ENCODE data around the gene ATP11C. TPM values are rescaled to one million over a fixed set of nuclear protein-coding genes. Genes with fewer than 3 reads are reported as not detected.
"Not testable (repeated sequence)": the region's sequence is repeated elsewhere in the genome, so short reads cannot be mapped to it uniquely, and the experiment has no call there.

Gene ATP11C
- total RNA-seq, 4 donors from 2014 or later: 3.6 to 8.6 (median 7.0) TPM

DNA sequence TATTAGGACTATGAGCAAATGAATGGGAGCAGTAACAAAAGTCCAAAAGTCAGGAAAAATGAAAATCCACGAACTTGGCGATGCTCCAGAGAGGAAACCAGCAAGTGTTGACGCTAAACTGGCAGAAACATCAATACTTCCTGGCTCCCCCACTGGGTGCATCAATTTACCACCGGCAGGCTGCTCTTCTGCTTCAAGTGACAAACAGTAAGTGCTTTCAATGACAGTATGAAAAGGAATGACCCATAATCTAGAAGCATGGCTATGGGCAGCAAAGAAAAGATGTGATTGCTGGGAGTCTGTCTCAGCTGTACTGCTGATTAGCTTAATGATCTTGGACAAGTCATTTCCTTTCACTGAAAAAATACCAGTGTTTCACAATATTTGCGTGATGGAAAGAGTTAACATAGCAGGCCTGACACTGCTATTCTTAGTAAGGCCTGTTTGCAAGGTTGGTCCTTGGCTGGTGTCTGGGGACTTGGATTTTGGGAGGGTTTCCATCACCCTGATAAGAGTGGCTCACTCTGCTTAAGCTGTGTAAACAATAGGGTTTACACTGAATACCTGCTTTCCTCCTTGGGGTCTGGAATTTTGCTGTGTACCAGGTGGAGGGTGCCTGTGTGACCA, 8.7 kb downstream of the ATP11C start:
- Histone ChIP-seq H3K4me3 (no peak overlapping the region), H3K27me3 (no peaks in the 10 kb centered on the region), H3K27ac (no peak overlapping the region), H3K4me1 (no peaks in the 10 kb centered on the region), H3K36me3 (no peaks in the 10 kb centered on the region), H3K9me3 (no peaks in the 10 kb centered on the region)
- no peak for ATAC-seq
- in situ Hi-C loops (cut with MboI; ENCODE audit: low sequenced_read_pairs in 4 of 4): no loop called here
- DNase-seq: no peak
- TF ChIP-seq, protein P1, sequence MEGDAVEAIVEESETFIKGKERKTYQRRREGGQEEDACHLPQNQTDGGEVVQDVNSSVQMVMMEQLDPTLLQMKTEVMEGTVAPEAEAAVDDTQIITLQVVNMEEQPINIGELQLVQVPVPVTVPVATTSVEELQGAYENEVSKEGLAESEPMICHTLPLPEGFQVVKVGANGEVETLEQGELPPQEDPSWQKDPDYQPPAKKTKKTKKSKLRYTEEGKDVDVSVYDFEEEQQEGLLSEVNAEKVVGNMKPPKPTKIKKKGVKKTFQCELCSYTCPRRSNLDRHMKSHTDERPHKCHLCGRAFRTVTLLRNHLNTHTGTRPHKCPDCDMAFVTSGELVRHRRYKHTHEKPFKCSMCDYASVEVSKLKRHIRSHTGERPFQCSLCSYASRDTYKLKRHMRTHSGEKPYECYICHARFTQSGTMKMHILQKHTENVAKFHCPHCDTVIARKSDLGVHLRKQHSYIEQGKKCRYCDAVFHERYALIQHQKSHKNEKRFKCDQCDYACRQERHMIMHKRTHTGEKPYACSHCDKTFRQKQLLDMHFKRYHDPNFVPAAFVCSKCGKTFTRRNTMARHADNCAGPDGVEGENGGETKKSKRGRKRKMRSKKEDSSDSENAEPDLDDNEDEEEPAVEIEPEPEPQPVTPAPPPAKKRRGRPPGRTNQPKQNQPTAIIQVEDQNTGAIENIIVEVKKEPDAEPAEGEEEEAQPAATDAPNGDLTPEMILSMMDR (IDR thresholded peaks at IDR 0.05 in 4 of 5, conservative IDR thresholded peaks at IDR 0.05 in 1 of 5): no peak
- no peak for TF ChIP-seq POLR2A (IDR thresholded peaks at IDR 0.05)
- intact Hi-C loops (cut with DNase I; ENCODE audit: low total_unique reads): no loop called here

DNA sequence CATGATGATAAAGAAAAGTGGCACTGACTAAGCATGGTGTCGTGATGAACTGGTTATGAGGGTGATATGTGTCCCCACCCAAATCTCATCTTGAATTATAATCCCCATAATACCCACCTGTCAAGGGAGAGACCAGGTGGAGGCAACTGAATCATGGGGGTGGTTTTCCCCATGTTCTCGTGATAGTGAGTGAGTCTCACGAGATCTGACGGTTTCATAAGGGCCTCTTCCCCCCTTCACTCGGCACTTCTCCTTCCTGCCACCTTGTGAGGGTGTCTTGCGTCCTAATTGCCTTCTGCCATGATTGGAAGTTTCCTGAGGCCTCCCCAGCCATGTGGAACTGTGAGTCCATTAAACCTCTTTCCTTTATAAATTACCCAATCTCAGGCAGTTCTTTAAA, 11.7 kb downstream of the ATP11C start:
- in situ Hi-C loops (cut with MboI; ENCODE audit: low sequenced_read_pairs in 4 of 4); H3K36me3 ChIP-seq; H3K27me3 ChIP-seq; ATAC-seq; intact Hi-C loops (cut with DNase I; ENCODE audit: low total_unique reads); H3K27ac ChIP-seq; H3K4me3 ChIP-seq; DNase-seq; H3K9me3 ChIP-seq; H3K4me1 ChIP-seq: not testable (repeated sequence)

DNA sequence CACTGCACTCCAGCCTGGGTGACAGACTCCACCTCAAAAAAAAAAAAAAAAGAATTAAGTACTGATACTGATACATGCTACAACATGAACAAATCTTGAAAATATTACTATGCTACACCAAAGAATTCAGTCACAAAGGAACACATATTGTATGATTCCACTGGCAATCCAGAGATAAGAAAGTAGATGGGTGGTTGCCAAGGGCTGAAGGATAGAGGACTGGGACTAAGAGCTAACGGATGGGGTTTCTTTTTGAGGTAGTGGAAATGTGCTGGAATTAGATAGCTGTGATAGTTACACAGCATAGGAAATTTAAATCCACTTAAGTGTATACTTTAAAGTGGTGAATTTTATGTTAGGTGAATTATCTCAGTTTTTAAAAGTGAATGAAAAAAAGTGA, 12.5 kb downstream of the ATP11C start:
- H3K4me3 ChIP-seq: no peak overlapping the region

DNA sequence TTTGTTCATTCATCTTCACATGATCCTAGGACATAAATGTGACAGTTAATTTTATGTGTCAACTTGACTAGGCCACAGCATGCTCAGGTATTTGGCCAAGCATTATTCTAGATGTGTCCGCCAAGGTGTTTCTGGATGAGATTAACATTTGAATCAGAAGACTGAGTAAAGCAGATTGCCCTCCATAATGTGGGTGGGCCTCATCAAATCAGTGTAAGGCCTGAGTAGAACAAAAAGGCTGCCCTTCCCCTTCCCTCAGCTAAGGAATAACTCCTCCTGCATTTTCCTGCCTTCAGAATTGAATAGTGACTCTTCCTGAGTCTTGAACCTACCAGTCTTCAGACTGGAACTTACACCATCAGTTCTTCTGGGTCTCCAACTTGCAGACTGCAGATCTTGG, 18.4 kb downstream of the ATP11C start:
- no peak for ATAC-seq
- in situ Hi-C loops (cut with MboI; ENCODE audit: low sequenced_read_pairs in 4 of 4): no loop called here
- intact Hi-C loops (cut with DNase I; ENCODE audit: low total_unique reads): no loop called here
- no peak for DNase-seq
- no peaks in the 10 kb centered on the region for H3K4me1 ChIP-seq
- no peaks in the 10 kb centered on the region for H3K9me3 ChIP-seq
- H3K36me3 ChIP-seq: no peaks in the 10 kb centered on the region
- TF ChIP-seq POLR2A (IDR thresholded peaks at IDR 0.05): no peak
- TF ChIP-seq, protein P1 (IDR thresholded peaks at IDR 0.05 in 4 of 5, conservative IDR thresholded peaks at IDR 0.05 in 1 of 5): no peak
- no peaks in the 10 kb centered on the region for H3K27me3 ChIP-seq
- H3K27ac ChIP-seq: no peak overlapping the region
- no peak overlapping the region for H3K4me3 ChIP-seq

More for the DNA sequence above, 12.5 kb downstream of the ATP11C start:
- H3K36me3 ChIP-seq: no peaks in the 10 kb centered on the region
- in situ Hi-C loops (cut with MboI; ENCODE audit: low sequenced_read_pairs in 4 of 4): no loop called here
- no peaks in the 10 kb centered on the region for H3K27me3 ChIP-seq
- no peaks in the 10 kb centered on the region for H3K4me1 ChIP-seq
- DNase-seq (no peak), ATAC-seq (no peak)
- no peak for TF ChIP-seq POLR2A (IDR thresholded peaks at IDR 0.05)
- TF ChIP-seq, protein P1 (IDR thresholded peaks at IDR 0.05 in 4 of 5, conservative IDR thresholded peaks at IDR 0.05 in 1 of 5): no peak
- H3K9me3 ChIP-seq: no peaks in the 10 kb centered on the region
- no peak overlapping the region for H3K27ac ChIP-seq
- intact Hi-C loops (cut with DNase I; ENCODE audit: low total_unique reads): no loop called here

DNA sequence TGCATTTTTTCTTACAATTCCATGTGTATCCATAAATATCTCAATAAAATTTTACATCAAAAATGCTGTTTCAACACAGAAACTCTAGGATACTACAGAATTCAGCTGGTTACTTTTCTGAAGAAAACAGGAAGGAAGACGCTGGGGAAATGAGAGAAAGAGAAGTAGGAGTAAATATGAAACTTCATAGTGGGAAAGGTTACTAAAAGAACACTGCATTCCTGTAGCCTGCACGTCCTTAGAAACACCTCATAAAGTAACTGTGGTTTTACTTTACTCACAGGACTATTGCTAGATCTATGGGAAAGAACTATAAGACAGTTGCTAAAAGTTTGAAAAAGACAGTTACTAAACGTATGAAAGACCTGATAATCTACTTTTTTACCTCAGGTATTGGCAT, 23.1 kb downstream of the ATP11C start:
- no peak overlapping the region for H3K4me3 ChIP-seq
- no peak overlapping the region for H3K27ac ChIP-seq
- peaks cover 0 to 3% of the 10 kb centered on the region in 2 donors for H3K4me1 ChIP-seq
- H3K27me3 ChIP-seq: no peaks in the 10 kb centered on the region
- DNase-seq: no peak
- H3K9me3 ChIP-seq: no peaks in the 10 kb centered on the region
- no peaks in the 10 kb centered on the region for H3K36me3 ChIP-seq
- in situ Hi-C loops (cut with MboI; ENCODE audit: low sequenced_read_pairs in 4 of 4) (no loop called here), intact Hi-C loops (cut with DNase I; ENCODE audit: low total_unique reads) (no loop called here)
- TF ChIP-seq POLR2A (IDR thresholded peaks at IDR 0.05): no peak
- TF ChIP-seq, protein P1 (IDR thresholded peaks at IDR 0.05 in 4 of 5, conservative IDR thresholded peaks at IDR 0.05 in 1 of 5): no peak
- no peak for ATAC-seq
